Measurements from ENCODE around the gene KMT2D. TPM values are rescaled to one million over a fixed set of nuclear protein-coding genes. Genes with fewer than 3 reads are reported as not detected.

KMT2D gene
- total and polyA plus RNA-seq, 2 experiments from 2014 or later, result 17.6 to 120 TPM

DNA sequence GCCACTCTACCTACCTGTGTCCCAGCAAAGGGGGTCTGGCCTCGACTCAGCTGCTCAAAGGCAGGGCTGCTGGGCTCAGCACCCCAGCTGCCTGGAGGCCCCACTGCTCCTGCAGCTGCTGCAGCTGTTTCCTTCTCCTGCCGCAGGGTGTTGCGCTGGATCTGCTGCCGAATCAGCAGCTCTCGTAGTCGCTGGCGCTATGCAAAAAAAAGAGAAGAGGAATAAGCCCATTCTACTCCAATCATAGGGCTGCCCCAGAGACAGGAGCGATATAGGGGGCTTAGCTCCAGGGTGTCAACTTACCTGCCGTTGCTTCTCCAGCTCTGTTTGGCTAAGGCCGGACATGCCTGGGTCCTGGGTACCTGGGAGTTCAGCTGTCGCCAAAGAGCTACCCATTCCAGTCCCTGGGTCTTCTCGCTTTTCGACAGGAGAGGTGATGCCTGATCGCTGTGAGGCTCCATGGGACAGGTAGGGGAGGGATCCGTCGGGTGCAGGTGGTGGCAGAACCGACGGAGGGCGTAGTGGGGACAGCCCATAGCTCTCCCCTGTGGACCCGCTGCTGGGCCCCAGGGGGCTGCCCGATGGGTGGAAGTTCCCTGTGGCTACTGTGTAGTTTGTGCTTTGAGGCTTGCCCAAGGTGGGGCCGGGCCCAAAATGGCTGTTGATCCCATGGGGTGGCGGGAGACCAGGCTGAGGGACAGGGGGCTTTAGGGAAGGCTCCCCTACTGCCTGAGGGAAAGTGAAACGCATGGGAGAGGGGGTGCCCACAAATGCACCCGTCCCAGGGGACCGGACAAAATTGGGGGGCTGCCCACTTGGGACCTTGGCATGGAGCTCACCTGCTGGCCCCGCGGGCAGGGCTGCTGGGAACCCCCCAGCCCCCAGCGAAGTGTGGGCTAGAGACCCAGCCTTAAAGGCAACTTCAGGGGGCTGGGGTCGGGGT lies 20.9 kb downstream of the KMT2D start (continued):
- TF ChIP-seq, protein P1, sequence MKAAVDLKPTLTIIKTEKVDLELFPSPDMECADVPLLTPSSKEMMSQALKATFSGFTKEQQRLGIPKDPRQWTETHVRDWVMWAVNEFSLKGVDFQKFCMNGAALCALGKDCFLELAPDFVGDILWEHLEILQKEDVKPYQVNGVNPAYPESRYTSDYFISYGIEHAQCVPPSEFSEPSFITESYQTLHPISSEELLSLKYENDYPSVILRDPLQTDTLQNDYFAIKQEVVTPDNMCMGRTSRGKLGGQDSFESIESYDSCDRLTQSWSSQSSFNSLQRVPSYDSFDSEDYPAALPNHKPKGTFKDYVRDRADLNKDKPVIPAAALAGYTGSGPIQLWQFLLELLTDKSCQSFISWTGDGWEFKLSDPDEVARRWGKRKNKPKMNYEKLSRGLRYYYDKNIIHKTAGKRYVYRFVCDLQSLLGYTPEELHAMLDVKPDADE (IDR thresholded peaks at IDR 0.05), result no peak
- TF ChIP-seq ZNF114 (CRISPR knock-in tag; IDR thresholded peaks at IDR 0.05), result no peak
- no peak for TF ChIP-seq ZNF331 (CRISPR knock-in tag; IDR thresholded peaks at IDR 0.05; ENCODE audit: low read depth)
- TF ChIP-seq, protein P2, sequence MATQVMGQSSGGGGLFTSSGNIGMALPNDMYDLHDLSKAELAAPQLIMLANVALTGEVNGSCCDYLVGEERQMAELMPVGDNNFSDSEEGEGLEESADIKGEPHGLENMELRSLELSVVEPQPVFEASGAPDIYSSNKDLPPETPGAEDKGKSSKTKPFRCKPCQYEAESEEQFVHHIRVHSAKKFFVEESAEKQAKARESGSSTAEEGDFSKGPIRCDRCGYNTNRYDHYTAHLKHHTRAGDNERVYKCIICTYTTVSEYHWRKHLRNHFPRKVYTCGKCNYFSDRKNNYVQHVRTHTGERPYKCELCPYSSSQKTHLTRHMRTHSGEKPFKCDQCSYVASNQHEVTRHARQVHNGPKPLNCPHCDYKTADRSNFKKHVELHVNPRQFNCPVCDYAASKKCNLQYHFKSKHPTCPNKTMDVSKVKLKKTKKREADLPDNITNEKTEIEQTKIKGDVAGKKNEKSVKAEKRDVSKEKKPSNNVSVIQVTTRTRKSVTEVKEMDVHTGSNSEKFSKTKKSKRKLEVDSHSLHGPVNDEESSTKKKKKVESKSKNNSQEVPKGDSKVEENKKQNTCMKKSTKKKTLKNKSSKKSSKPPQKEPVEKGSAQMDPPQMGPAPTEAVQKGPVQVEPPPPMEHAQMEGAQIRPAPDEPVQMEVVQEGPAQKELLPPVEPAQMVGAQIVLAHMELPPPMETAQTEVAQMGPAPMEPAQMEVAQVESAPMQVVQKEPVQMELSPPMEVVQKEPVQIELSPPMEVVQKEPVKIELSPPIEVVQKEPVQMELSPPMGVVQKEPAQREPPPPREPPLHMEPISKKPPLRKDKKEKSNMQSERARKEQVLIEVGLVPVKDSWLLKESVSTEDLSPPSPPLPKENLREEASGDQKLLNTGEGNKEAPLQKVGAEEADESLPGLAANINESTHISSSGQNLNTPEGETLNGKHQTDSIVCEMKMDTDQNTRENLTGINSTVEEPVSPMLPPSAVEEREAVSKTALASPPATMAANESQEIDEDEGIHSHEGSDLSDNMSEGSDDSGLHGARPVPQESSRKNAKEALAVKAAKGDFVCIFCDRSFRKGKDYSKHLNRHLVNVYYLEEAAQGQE (IDR thresholded peaks at IDR 0.05; ENCODE audit: unreplicated experiment), result no peak
- no peak for TF ChIP-seq EZH2 (IDR thresholded peaks at IDR 0.05; ENCODE audit: low read depth, unreplicated experiment)
- TF ChIP-seq, protein P3, sequence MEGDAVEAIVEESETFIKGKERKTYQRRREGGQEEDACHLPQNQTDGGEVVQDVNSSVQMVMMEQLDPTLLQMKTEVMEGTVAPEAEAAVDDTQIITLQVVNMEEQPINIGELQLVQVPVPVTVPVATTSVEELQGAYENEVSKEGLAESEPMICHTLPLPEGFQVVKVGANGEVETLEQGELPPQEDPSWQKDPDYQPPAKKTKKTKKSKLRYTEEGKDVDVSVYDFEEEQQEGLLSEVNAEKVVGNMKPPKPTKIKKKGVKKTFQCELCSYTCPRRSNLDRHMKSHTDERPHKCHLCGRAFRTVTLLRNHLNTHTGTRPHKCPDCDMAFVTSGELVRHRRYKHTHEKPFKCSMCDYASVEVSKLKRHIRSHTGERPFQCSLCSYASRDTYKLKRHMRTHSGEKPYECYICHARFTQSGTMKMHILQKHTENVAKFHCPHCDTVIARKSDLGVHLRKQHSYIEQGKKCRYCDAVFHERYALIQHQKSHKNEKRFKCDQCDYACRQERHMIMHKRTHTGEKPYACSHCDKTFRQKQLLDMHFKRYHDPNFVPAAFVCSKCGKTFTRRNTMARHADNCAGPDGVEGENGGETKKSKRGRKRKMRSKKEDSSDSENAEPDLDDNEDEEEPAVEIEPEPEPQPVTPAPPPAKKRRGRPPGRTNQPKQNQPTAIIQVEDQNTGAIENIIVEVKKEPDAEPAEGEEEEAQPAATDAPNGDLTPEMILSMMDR (conservative IDR thresholded peaks at IDR 0.05; ENCODE audit: low read depth in 2 of 2), result no peak
- TF ChIP-seq EZH2phosphoT487 (IDR thresholded peaks at IDR 0.05; ENCODE audit: unreplicated experiment), result no peak

DNA sequence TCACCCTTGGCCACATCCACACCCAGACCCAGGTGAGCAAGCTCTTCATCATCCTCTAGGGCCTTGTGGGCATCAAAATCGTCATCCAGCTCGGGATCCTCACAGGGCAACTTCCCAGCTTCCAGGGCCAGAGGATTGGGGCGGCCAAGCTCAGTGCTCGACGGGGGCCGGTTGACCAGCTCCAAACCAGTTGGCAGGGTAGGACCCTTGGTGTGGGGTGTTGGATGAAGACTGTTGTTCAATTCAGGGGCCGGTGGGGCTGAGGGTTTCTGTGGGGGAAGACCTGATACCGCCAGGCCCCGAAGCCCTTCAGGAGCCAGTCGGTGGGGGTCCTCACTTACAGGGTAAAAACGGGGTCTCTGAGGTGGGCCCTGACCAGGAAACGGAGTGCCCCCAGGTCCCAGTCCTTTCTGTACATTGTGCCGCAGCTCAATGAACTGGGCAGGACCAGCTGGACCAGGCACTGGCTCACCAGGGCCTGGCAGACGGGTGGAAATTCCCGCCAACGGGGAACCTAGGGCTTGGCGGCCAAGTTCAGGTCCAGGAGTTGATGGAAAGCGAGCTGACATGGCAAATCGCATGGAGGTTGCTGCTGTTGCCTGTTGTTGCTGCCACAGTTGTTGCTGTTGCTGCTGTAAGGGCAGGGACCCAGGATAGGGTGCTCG lies 22.2 kb downstream of the KMT2D start:
- H3K4me1 Mint-ChIP-seq, result no peaks in the 10 kb centered on the region
- Histone ChIP-seq H3K9me2 (ENCODE audit: insufficient read depth) (no peaks in the 10 kb centered on the region), H3K79me2 (replicated peaks; ENCODE audit: insufficient read depth) (no peaks in the 10 kb centered on the region), H2AFZ (no peak overlapping the region), H3K4me1 (ENCODE audit: insufficient read depth) (no peaks in the 10 kb centered on the region), H4K20me1 (replicated peaks; ENCODE audit: insufficient read depth) (peaks cover 17% of the 10 kb centered on the region), H3K27ac (ENCODE audit: low read depth) (no peak overlapping the region), H3K36me3 (ENCODE audit: insufficient read depth) (peaks cover 28% of the 10 kb centered on the region), H3K27me3 (ENCODE audit: insufficient read depth) (no peaks in the 10 kb centered on the region), H3K4me2 (no peak overlapping the region), H3F3A (replicated peaks; ENCODE audit: low read depth) (no peaks in the 10 kb centered on the region), H3K4me3 (no peak overlapping the region)
- DNase-seq (ENCODE audit: low spot score), result no peak
- H3K9me3 Mint-ChIP-seq, result no peaks in the 10 kb centered on the region
- H3K27ac Mint-ChIP-seq, result no peak overlapping the region
- peaks cover 4% of the 10 kb centered on the region for H3K27me3 Mint-ChIP-seq (ENCODE audit: insufficient read depth, low read depth, poor library complexity)
- ATAC-seq, result no peak
- H3K4me3 Mint-ChIP-seq, result no peak overlapping the region
- H3K36me3 Mint-ChIP-seq (ENCODE audit: low read depth), result peaks cover 88% of the 10 kb centered on the region
- TF ChIP-seq ZNF114 (CRISPR knock-in tag; IDR thresholded peaks at IDR 0.05), result no peak
- TF ChIP-seq, protein P2 (IDR thresholded peaks at IDR 0.05; ENCODE audit: unreplicated experiment), result no peak
- no peak for TF ChIP-seq JUNB (IDR thresholded peaks at IDR 0.05; ENCODE audit: unreplicated experiment)
- TF ChIP-seq EZH2 (IDR thresholded peaks at IDR 0.05; ENCODE audit: low read depth, unreplicated experiment), result no peak
- TF ChIP-seq STAT1 (IDR thresholded peaks at IDR 0.05; ENCODE audit: unreplicated experiment), result no peak
- TF ChIP-seq EZH2phosphoT487 (IDR thresholded peaks at IDR 0.05; ENCODE audit: unreplicated experiment), result no peak
- TF ChIP-seq, protein P3 (conservative IDR thresholded peaks at IDR 0.05; ENCODE audit: low read depth in 2 of 2), result no peak

Data from GM23338 (cell line).